Ascending aorta (tissue), 2 donors: ENCODE measurements around the gene LYRM2. TPM values are rescaled to one million over a fixed set of nuclear protein-coding genes. Genes with fewer than 3 reads are reported as not detected.

ENCODE experiments used
- DNase-seq, 2 donors: peaks; one replicate each; pipeline ENCODE4 v3.0.0-alpha.2; 2019; ENCODE audit warnings: low spot score in 2 of 2
- H3K27ac ChIP-seq, 2 donors: fragments of 200-600 bp; sonication (generic); one replicate each; pipeline ENCODE4 v1.5.1; 2016 to 2017; ENCODE audit warnings: mild to moderate bottlenecking in 1 of 2
- H3K27me3 ChIP-seq: fragments of 200-600 bp; sonication (generic); one replicate; pipeline ENCODE4 v1.5.1; 2017
- H3K36me3 ChIP-seq, 2 donors: fragments of 200-600 bp; sonication (generic); one replicate each; pipeline ENCODE4 v1.5.1; 2016
- H3K4me1 ChIP-seq, 2 donors: fragments of 200-600 bp; sonication (generic); one replicate each; pipeline ENCODE4 v1.5.1; 2016 to 2017; ENCODE audit warnings: mild to moderate bottlenecking in 1 of 2
- H3K4me3 ChIP-seq, 2 donors: fragments of 200-600 bp; sonication (generic); one replicate each; pipeline ENCODE4 v1.5.1; 2016 to 2017; ENCODE audit warnings: mild to moderate bottlenecking in 1 of 2
- H3K9me3 ChIP-seq, 2 donors: fragments of 200-600 bp; sonication (generic); one replicate each; pipeline ENCODE4 v1.5.1; 2016
- CTCF ChIP-seq, 3 experiments: fragments of 200-600 bp in 2 of 3; fragments of 450-650 bp in 1 of 3; sonication (generic) in 2 of 3; IDR thresholded peaks; one replicate each; pipeline ENCODE4 v1.5.1; 2016 to 2019; ENCODE audit warnings: antibody characterized with exemption in 3 of 3, mild to moderate bottlenecking in 1 of 3, moderate library complexity in 1 of 3
- intact Hi-C: fragments of 100-400 bp; cut with DNase I; formaldehyde crosslinking; loops from one replicate; pipeline ENCODE4 v1.15.1; 2023
- total RNA-seq: library from RNA; depleted of rRNA; stranded (reverse); fragments of >200 nt; gene quantifications from one replicate; pipeline ENCODE4 v1.1.0, GENCODE V29; 2016

The LYRM2 gene
- total RNA-seq, 1 donor from 2014 or later: 5.6 TPM

GRCh38 chr6:89680551-89680950, 42.0 kb upstream of the LYRM2 start:
- H3K27me3 ChIP-seq: no peaks in the 10 kb centered on the region
- no peak for DNase-seq
- no peaks in the 10 kb centered on the region for H3K9me3 ChIP-seq
- no peak overlapping the region for H3K27ac ChIP-seq
- no peaks in the 10 kb centered on the region for H3K4me1 ChIP-seq
- H3K36me3 ChIP-seq: peaks cover 57 to 94% of the 10 kb centered on the region in 2 donors
- TF ChIP-seq CTCF (IDR thresholded peaks at IDR 0.05): no peak
- H3K4me3 ChIP-seq: no peak overlapping the region
- intact Hi-C loops: no loop called here

GRCh38 chr6:89680150-89680549, 41.6 kb upstream of the LYRM2 start:
- Histone ChIP-seq H3K27ac (no peak overlapping the region), H3K9me3 (no peaks in the 10 kb centered on the region), H3K4me3 (no peak overlapping the region), H3K27me3 (no peaks in the 10 kb centered on the region), H3K36me3 (peaks cover 57 to 94% of the 10 kb centered on the region in 2 donors), H3K4me1 (no peaks in the 10 kb centered on the region)
- intact Hi-C loops: no loop called here
- no peak for TF ChIP-seq CTCF (IDR thresholded peaks at IDR 0.05)
- no peak for DNase-seq

- no peak overlapping the region for H3K27ac ChIP-seq
- no peaks in the 10 kb centered on the region for H3K4me1 ChIP-seq
- intact Hi-C loops: no loop called here
- H3K36me3 ChIP-seq: peaks cover 56 to 94% of the 10 kb centered on the region in 2 donors
- TF ChIP-seq CTCF (IDR thresholded peaks at IDR 0.05): no peak
- no peaks in the 10 kb centered on the region for H3K27me3 ChIP-seq
- H3K9me3 ChIP-seq: no peaks in the 10 kb centered on the region
- DNase-seq: no peak
- no peak overlapping the region for H3K4me3 ChIP-seq
These were observed 40.9 kb upstream of the LYRM2 start for GRCh38 chr6:89679215-89680120.

GRCh38 chr6:89678531-89678930, 40.0 kb upstream of the LYRM2 start:
- no peak for TF ChIP-seq CTCF (IDR thresholded peaks at IDR 0.05)
- H3K4me1 ChIP-seq: no peaks in the 10 kb centered on the region
- no peak overlapping the region for H3K4me3 ChIP-seq
- intact Hi-C loops: no loop called here
- no peaks in the 10 kb centered on the region for H3K9me3 ChIP-seq
- H3K27me3 ChIP-seq: no peaks in the 10 kb centered on the region
- DNase-seq: no peak
- peaks cover 62 to 96% of the 10 kb centered on the region in 2 donors for H3K36me3 ChIP-seq
- H3K27ac ChIP-seq: no peak overlapping the region

- Histone ChIP-seq H3K4me3 (no peak overlapping the region), H3K9me3 (no peaks in the 10 kb centered on the region), H3K27me3 (no peaks in the 10 kb centered on the region), H3K27ac (no peak overlapping the region), H3K4me1 (no peaks in the 10 kb centered on the region), H3K36me3 (peaks cover 63 to 98% of the 10 kb centered on the region in 2 donors)
- intact Hi-C loops: no loop called here
- no peak for TF ChIP-seq CTCF (IDR thresholded peaks at IDR 0.05)
- no peak for DNase-seq
These were observed 37.6 kb upstream of the LYRM2 start for GRCh38 chr6:89675949-89676748.
